GM21717 (cell line): ENCODE results near the gene BTK.
"Not testable (repeated sequence)": the region's sequence is repeated elsewhere in the genome, so short reads cannot be mapped to it uniquely, and the experiment has no call there.

Source experiments
- ATAC-seq: cut with Tn5 transposase; IDR thresholded peaks from one replicate; pipeline ENCODE4 v1.9.1; 2021; ENCODE audit warnings: mild to moderate bottlenecking, moderate library complexity; ENCODE audit not compliant: unreplicated experiment

Gene BTK

DNA sequence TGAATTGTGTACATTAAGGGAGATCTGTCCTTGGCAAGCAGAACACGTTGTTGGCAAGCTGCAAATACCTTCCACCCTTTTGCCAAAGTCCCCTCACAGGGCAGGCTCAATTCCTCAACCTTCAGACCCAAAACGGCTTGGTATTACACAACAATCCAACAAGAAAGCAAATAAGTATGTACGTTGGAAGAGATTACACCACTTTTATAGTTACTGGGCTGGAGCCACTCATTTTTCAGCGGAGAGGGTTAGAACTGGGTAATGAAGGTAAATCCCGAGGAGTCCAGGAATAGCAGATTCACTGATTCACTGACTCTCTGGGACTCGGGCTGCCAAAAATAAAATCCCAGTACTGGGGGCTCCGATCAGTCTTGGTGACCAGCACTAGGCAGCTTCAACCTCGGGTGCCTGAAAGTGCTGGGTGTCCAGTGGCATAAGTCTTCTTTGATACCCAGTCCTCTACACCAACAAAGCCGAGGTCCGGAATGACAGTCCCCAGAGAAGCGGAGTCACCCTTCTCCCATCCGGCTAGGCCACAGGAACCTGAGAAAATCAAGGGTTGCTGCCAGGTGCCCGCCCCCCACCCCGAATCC is 38.0 kb downstream of the BTK start:
- ATAC-seq = peak; percentile 9

GRCh38 chrX:101337776-101338271 is 48.2 kb downstream of the BTK start:
- no peak for ATAC-seq

DNA sequence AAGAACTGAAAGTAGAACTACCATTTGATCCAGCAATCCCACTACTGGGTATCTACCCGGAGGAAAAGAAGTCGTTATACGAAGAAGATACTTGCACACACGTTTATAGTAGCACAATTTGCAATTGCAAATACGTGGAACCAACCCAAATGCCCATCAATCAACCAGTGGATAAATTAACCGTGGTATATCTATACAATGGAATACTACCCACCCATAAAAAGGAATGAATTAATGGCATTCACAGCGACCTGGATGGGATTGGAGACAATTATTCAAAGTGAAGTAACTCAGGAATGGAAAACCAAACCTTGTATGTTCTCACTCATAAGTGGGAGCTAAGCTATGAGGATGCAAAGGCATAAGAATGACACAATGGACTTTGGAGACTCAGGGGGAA is 51.7 kb downstream of the BTK start:
- ATAC-seq = not testable (repeated sequence)

DNA sequence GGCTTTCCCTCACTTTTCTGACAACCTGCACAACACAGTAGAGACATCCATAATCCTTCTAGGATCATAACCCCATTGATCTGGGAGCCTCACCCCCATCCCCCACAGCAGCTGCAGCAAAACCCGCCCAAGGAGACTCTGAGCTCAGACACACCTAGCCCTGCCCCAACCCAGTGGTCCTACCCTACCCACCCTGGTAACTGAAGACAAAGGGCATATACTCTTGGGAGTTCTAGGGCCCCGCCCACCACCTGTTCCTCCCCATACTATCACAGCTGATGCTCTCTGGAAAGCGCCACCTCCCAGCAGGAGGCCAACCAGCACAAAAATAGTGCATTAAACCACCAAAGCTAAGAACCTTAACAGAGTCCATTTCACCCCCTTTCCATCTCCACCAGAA is 59.4 kb downstream of the BTK start:
- not testable (repeated sequence) for ATAC-seq

DNA sequence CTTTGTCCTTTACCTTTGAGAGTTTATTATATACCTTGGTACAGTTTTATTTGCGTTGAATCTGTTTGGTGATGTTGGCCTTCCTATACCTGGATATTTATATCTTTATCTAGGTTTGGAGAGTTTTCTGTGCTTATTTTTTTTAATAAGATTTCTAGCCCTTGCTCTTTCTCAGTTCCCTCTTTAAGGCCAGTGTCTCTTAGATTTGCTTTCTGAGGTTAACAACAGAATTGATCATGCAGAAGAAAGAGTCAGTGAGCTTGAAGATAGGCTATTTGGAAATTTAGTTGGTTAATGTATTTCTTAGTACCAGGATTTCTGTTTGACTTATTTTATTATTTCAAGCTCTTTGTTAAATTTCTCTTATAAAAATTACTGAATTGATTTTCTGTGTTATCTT is 82.2 kb downstream of the BTK start:
- no peak for ATAC-seq
